Sigmoid colon (tissue), 7 donors: ENCODE data around the gene LGI1. TPM values are rescaled to one million over a fixed set of nuclear protein-coding genes. Genes with fewer than 3 reads are reported as not detected.

Experiments used
- DNase-seq: peaks from one replicate; pipeline ENCODE4 v3.0.0-alpha.2; 2019
- H3K27ac ChIP-seq, 4 donors: fragments of 200-600 bp; sonication (generic); one replicate each; pipeline ENCODE4 v1.5.1; 2016 to 2019; ENCODE audit warnings: mild to moderate bottlenecking in 1 of 4
- H3K27me3 ChIP-seq, 3 donors: fragments of 200-600 bp; sonication (generic); one replicate each; pipeline ENCODE4 v1.5.1; 2019; ENCODE audit warnings: mild to moderate bottlenecking in 1 of 3
- H3K36me3 ChIP-seq, 4 donors: fragments of 200-600 bp; sonication (generic); one replicate each; pipeline ENCODE4 v1.5.1; 2016 to 2019
- H3K4me1 ChIP-seq, 4 donors: fragments of 200-600 bp; sonication (generic); one replicate each; pipeline ENCODE4 v1.5.1; 2017 to 2019
- H3K4me3 ChIP-seq, 4 donors: fragments of 200-600 bp; sonication (generic); one replicate each; pipeline ENCODE4 v1.5.1; 2017 to 2019; ENCODE audit warnings: mild to moderate bottlenecking in 2 of 4, moderate library complexity in 1 of 4
- H3K9me3 ChIP-seq, 4 donors: fragments of 200-600 bp in 3 of 4; sonication (generic) in 3 of 4; one replicate each; pipeline versions ENCODE4 v1.5.1 to v1.6.1; 2013 to 2019
- CTCF ChIP-seq, 4 experiments: fragments of 450-650 bp in 3 of 4; fragments of 200-600 bp in 1 of 4; IDR thresholded peaks; one replicate each; pipeline ENCODE4 v1.5.1; 2016 to 2019; ENCODE audit warnings: antibody characterized with exemption in 4 of 4, mild to moderate bottlenecking in 3 of 4, moderate library complexity in 2 of 4
- EP300 ChIP-seq, 4 donors: sonication (generic); formaldehyde crosslinking; IDR thresholded peaks; one replicate each; pipeline ENCODE4 v1.6.1; 2017; ENCODE audit warnings: antibody characterized with exemption in 4 of 4
- POLR2A ChIP-seq, 2 donors: fragments of 450-650 bp; IDR thresholded peaks; one replicate each; pipeline ENCODE4 v1.6.1; 2016; ENCODE audit warnings: antibody characterized with exemption in 2 of 2, mild to moderate bottlenecking in 2 of 2, moderate library complexity in 2 of 2
- POLR2AphosphoS5 ChIP-seq, 4 donors: sonication (generic); formaldehyde crosslinking; IDR thresholded peaks; one replicate each; pipeline ENCODE4 v1.6.1; 2017; ENCODE audit warnings: antibody characterized with exemption in 4 of 4
- WGBS, 2 donors: extraction: QIAGEN DNeasy Blood & Tissue Kit; methylation state at CpG; one replicate each; pipeline ENCODE4 v1.1.7; 2013; 5-methylcytosine and 5-hydroxymethylcytosine counted together
- intact Hi-C: fragments of 100-400 bp; cut with DNase I; formaldehyde crosslinking; loops from one replicate; pipeline ENCODE4 v1.15.1; 2023
- polyA plus RNA-seq, 3 donors: library from polyadenylated mRNA; stranded (reverse); fragments of 200-250 nt; gene quantifications; one replicate each; pipeline ENCODE4 v1.2.3, GENCODE V29; 2013
- total RNA-seq, 4 donors: library from RNA; depleted of rRNA; stranded (reverse); fragments of >200 nt; gene quantifications; one replicate each; pipeline ENCODE4 v1.1.0, GENCODE V29; 2016
- donor health status: healthy with polysubstance abuse.
- donor health status: Bipolar disorder and iron deficiency.
- donor health status: healthy.

Gene LGI1
- total and polyA plus RNA-seq, 7 donors: 0.89 to 28.1 (median 3.2) TPM

GRCh38 chr10:93837822-93838221, 80.1 kb downstream of the LGI1 start:
- H3K9me3 ChIP-seq: peaks cover 0 to 6% (median 0%) of the 10 kb centered on the region in 4 donors
- DNase-seq: no peak
- no peak overlapping the region for H3K4me3 ChIP-seq
- no peaks in the 10 kb centered on the region for H3K27me3 ChIP-seq
- H3K36me3 ChIP-seq: no peaks in the 10 kb centered on the region
- no peak overlapping the region for H3K27ac ChIP-seq
- no peak for TF ChIP-seq POLR2A (IDR thresholded peaks at IDR 0.05)
- H3K4me1 ChIP-seq: no peaks in the 10 kb centered on the region
- WGBS, 2 donors: 69 to 90% methylated on average over 1 of the region's 1 CpG
- intact Hi-C loops: no loop called here

GRCh38 chr10:93838278-93838677, 80.5 kb downstream of the LGI1 start:
- intact Hi-C loops: no loop called here
- H3K9me3 ChIP-seq: peaks cover 0 to 4% (median 0%) of the 10 kb centered on the region in 4 donors

GRCh38 chr10:93841961-93842360, 84.2 kb downstream of the LGI1 start:
- no peak for DNase-seq
- intact Hi-C loops: no loop called here
- H3K36me3 ChIP-seq: no peaks in the 10 kb centered on the region
- H3K9me3 ChIP-seq: no peaks in the 10 kb centered on the region
- no peak overlapping the region for H3K27ac ChIP-seq
- H3K27me3 ChIP-seq: no peaks in the 10 kb centered on the region
- no peaks in the 10 kb centered on the region for H3K4me1 ChIP-seq
- no peak for TF ChIP-seq POLR2A (IDR thresholded peaks at IDR 0.05)
- WGBS, 2 donors: 51 to 60% methylated on average over 3 of the region's 3 CpGs
- H3K4me3 ChIP-seq: no peak overlapping the region

More at GRCh38 chr10:93838278-93838677, 80.5 kb downstream of the LGI1 start:
- Histone ChIP-seq H3K4me3 (no peak overlapping the region), H3K27ac (no peak overlapping the region), H3K4me1 (no peaks in the 10 kb centered on the region), H3K27me3 (no peaks in the 10 kb centered on the region), H3K36me3 (no peaks in the 10 kb centered on the region)
- DNase-seq: no peak
- TF ChIP-seq POLR2AphosphoS5 (IDR thresholded peaks at IDR 0.05): no peak
- no peak for TF ChIP-seq EP300 (IDR thresholded peaks at IDR 0.05)

GRCh38 chr10:93844979-93845626, 87.4 kb downstream of the LGI1 start:
- Histone ChIP-seq H3K27me3 (no peaks in the 10 kb centered on the region), H3K9me3 (no peaks in the 10 kb centered on the region), H3K36me3 (no peaks in the 10 kb centered on the region), H3K4me1 (no peaks in the 10 kb centered on the region), H3K4me3 (no peak overlapping the region), H3K27ac (no peak overlapping the region)
- WGBS, 2 donors: 95 to 96% methylated on average over 30 of the region's 30 CpGs
- no peak for DNase-seq
- TF ChIP-seq POLR2AphosphoS5 (IDR thresholded peaks at IDR 0.05): no peak
- TF ChIP-seq CTCF (IDR thresholded peaks at IDR 0.05): no peak
- TF ChIP-seq POLR2A (IDR thresholded peaks at IDR 0.05): no peak
- TF ChIP-seq EP300 (IDR thresholded peaks at IDR 0.05): no peak
- intact Hi-C loops: no loop called here

Other genes with a start within 250 kb of the LGI1 start
- under 1 TPM in 3 of 4 donors, not detected in 1; 0.36 to 0.99 (median 0.55) TPM for gene FFAR4, start 191.3 kb upstream of the LGI1 start, total RNA-seq
- gene FFAR4, start 191.3 kb upstream of the LGI1 start, polyA plus RNA-seq: 10 to 100 TPM in 1 of 3 donors, 1 to 10 TPM in 2; 5.5 to 17.9 (median 8.4) TPM
- gene RBP4, start 156.7 kb upstream of the LGI1 start, total RNA-seq: 10 to 100 TPM in 1 of 4 donors, 1 to 10 TPM in 1, not detected in 2; 3.9 to 16.8 TPM
- 10 to 100 TPM in 1 of 3 donors, 1 to 10 TPM in 2; 3.0 to 21.5 (median 4.2) TPM for gene RBP4, start 156.7 kb upstream of the LGI1 start, polyA plus RNA-seq
- gene PDE6C, start 145.4 kb upstream of the LGI1 start, total RNA-seq: not detected
- gene PDE6C, start 145.4 kb upstream of the LGI1 start, polyA plus RNA-seq: not detected
- 10 to 100 TPM; 11.3 to 23.5 (median 17.3) TPM for gene FRA10AC1, start 55.3 kb upstream of the LGI1 start, total RNA-seq
- gene FRA10AC1, start 55.3 kb upstream of the LGI1 start, polyA plus RNA-seq: 10 to 100 TPM in 1 of 3 donors, 1 to 10 TPM in 2; 4.2 to 14.3 (median 5.4) TPM
- 1 to 10 TPM; 2.2 to 6.0 (median 4.2) TPM for gene SLC35G1, start 136.0 kb downstream of the LGI1 start, total RNA-seq
- gene SLC35G1, start 136.0 kb downstream of the LGI1 start, polyA plus RNA-seq: 10 to 100 TPM in 2 of 3 donors, 1 to 10 TPM in 1; 6.2 to 12.6 (median 11.1) TPM
- 1 to 10 TPM; 6.9 to 9.7 (median 8.7) TPM for gene PLCE1, start 236.0 kb downstream of the LGI1 start, total RNA-seq
- gene PLCE1, start 236.0 kb downstream of the LGI1 start, polyA plus RNA-seq: 10 to 100 TPM in 1 of 3 donors, 1 to 10 TPM in 2; 6.0 to 12.4 (median 8.1) TPM